Hepatocyte (in vitro differentiated cells): ENCODE data around the gene PLEKHG3.

Source experiments
- EZH2 ChIP-seq: fragments of 200-600 bp; sonication (generic); IDR thresholded peaks from 2 replicates; pipeline ENCODE4 v1.6.1; 2016; ENCODE audit warnings: antibody characterized with exemption, mild to moderate bottlenecking, borderline replicate concordance
- TF ChIP-seq, protein P1 (sequence below): fragments of 200-600 bp; sonication (generic); IDR thresholded peaks from 2 replicates; pipeline ENCODE4 v1.5.1; 2016; ENCODE audit warnings: antibody characterized with exemption, mild to moderate bottlenecking; ENCODE audit not compliant: poor library complexity

- TF ChIP-seq, protein P1, sequence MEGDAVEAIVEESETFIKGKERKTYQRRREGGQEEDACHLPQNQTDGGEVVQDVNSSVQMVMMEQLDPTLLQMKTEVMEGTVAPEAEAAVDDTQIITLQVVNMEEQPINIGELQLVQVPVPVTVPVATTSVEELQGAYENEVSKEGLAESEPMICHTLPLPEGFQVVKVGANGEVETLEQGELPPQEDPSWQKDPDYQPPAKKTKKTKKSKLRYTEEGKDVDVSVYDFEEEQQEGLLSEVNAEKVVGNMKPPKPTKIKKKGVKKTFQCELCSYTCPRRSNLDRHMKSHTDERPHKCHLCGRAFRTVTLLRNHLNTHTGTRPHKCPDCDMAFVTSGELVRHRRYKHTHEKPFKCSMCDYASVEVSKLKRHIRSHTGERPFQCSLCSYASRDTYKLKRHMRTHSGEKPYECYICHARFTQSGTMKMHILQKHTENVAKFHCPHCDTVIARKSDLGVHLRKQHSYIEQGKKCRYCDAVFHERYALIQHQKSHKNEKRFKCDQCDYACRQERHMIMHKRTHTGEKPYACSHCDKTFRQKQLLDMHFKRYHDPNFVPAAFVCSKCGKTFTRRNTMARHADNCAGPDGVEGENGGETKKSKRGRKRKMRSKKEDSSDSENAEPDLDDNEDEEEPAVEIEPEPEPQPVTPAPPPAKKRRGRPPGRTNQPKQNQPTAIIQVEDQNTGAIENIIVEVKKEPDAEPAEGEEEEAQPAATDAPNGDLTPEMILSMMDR: no peak
- no peak for TF ChIP-seq EZH2
Observed at GRCh38 chr14:64681796-64682710, 22.2 kb upstream of the PLEKHG3 start.
